GM18508 (cell line): ENCODE data around the gene SYMPK.

ENCODE experiments used
- ATAC-seq: cut with Tn5 transposase; IDR thresholded peaks from one replicate; pipeline ENCODE4 v1.9.1; 2021; ENCODE audit warnings: moderate number of reproducible peaks; ENCODE audit not compliant: insufficient read depth, unreplicated experiment

SYMPK gene

DNA sequence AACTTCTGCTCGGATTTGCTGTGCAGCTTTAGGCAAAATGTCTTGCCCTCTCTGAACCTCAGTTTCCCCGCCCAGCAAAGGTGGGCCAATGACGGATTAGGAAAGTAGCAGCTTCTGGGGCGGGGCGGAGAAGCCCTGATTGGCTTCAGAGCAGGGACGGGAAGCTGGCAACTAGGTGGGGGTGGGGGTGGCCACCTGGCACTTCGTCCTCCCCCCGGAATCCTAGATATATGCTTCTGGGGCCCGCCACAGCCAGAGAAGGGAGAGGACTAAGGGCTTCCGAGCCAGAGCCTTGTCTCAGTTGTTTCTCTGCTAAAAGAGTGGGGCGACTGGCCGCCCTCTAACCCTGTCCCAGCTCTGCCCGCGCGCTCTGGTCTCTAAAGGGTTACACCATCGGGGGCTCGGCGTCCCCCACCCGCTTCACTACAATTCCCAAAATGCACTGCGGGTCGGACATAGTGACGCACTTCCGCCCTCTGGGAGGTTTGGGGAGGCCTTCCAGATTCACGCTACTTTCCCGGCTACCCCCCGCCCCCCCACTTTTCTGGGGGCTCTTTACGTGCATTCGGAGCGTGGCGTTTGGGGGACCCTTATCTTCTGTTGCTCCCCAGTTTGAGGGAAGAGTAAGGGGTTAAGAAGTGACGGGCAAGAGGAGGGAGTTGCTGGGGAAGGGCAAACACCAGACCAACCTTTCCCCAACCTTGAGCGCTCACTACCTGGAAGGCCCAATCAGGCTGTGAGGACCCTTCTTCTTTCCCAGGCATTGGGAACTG lies 23.7 kb upstream of the SYMPK start:
- ATAC-seq, result no peak

DNA sequence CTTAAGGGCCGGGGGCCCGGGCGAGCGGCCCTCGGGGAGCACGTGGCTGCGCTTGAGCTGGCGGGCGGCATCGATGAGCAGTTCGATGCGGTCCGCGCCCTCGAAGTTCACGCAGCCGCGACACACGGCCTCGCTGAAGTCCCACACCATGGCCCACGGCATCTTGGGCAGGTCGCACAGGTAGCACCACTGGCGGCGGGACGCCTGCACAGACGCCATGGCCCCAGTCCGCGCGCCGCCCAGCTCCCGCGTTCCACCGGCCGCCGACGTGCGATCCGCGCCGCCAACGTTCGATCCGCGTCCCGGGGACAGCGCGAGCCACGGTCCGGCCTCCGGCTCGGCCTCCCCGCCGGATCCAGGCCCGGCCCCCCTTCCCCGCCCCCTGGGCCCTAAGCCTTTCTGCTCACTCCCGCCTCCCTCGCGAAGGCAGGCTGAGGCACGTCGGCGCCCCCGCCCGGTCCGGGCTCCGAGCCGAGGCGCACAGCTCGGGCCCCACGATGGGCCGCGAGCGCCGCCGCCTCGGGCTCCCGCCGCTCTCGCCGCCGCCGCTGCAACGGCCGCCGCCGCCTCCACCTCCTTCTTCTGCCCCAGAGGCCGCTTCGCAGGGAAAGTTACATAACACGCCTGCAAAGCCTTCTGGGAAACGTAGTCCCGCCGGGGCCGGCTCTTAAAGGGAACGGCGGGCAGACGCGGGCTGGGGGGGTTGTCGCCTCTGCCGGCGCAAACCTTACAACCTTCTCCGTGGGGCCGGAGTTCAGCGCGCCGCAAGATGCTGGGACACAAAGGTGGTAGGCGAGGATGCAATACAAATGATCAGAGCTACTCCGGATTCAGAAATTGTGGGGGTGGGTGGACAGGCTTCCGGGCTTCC lies 22.8 kb upstream of the SYMPK start, which contains the start of gene IRF2BP1:
Gene IRF2BP1, minus strand, starts transcription at position 586 of the 871 bp plus-strand sequence. Its CDS starts 367 bp downstream, at position 219.
- ATAC-seq, result no peak

DNA sequence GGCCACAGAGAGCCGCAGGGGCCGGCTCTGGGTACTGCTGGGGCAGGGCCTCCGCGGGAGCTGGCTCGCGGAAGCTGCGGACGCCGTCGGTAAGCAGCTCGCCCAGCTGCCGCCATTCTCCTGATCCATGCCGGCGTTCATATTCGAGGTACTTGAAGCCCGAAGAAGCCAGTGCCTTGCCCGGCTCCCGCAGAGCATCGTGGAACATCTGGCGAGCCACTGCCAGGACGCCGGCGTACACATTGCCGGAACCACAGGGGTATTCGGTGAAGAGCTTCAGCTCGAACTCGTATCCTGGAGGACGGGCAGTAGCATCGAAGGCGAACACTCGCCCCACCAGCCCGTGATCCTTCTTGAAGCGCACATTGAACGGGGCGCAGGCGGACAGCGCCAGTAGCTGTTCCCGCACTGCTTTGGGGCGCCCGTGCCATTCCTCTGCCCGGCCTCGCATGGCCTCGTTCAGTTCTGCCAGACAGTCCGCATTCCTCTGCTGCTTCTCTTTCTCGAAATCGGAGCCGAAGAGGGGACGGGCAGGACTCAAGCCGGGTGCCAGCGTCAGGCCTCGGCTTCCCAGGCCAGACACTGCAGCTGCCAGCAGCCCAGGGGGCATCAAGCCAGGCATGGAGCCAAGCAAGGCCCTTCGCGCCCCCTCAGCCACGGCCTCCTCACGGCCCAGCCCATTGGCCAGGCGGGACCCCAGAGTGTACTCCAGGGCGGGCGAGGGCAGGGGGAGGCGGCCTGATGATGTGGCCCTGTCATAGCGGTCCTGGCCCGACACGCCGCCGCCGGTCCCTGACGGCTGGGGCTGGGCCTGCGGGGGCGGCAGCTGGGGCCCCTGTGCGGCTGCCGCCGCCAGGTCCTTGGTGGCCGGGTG lies 22.0 kb upstream of the SYMPK start:
- ATAC-seq, result no peak

DNA sequence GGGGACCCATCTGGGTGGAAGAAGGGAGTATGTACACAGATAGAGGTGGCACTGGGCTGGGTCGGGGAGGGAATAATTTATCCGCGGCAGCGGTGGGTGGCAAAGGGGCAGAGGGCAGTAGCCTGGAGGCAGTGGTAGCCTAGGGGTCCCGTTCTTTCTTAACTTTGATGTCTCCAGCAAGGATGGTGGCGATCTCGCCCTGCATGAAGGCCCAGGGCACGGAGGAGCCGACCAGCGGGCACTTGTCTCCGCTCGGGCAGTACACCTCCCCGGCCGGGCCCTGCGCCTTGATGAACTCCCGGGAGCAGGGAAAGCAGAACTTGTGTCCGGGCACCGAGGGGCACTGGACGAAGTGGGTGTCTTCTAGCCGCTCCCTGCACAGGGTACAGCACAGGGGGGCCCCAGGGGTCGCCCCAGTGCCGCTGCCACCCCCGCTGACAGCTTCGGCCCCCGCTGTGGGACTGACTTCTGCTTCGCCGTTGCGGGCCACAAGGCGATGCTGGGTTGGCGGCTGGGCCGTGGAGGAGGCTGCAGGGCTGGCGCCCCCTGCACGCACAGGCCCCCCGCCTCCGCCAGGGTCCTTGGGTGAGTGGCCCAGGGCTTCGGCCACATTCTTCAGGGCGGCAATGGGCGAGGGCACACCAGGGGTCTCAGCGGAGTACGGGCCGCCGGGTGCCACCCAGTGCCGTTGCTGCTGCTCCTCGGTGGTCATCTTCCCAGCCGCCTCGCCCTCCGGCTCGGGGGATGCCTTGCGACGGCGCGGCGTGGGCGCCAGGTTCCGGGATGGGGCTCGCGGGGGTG lies 21.1 kb upstream of the SYMPK start:
- ATAC-seq, result no peak

DNA sequence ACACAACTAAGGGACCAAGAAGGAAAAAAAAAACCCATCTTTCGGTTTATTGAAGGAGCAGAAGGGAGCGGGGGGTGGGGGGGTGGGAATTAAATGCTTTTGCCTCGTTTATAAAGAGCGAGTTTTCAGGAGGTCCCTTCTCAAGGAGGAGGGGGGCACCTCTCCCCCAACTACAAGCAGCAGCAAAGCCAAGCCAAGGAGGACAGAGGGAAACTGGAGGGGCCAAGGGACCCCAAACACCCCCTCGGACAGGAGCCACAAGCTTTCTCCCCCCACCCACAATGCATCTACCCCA lies 20.6 kb upstream of the SYMPK start:
- ATAC-seq, result no peak

DNA sequence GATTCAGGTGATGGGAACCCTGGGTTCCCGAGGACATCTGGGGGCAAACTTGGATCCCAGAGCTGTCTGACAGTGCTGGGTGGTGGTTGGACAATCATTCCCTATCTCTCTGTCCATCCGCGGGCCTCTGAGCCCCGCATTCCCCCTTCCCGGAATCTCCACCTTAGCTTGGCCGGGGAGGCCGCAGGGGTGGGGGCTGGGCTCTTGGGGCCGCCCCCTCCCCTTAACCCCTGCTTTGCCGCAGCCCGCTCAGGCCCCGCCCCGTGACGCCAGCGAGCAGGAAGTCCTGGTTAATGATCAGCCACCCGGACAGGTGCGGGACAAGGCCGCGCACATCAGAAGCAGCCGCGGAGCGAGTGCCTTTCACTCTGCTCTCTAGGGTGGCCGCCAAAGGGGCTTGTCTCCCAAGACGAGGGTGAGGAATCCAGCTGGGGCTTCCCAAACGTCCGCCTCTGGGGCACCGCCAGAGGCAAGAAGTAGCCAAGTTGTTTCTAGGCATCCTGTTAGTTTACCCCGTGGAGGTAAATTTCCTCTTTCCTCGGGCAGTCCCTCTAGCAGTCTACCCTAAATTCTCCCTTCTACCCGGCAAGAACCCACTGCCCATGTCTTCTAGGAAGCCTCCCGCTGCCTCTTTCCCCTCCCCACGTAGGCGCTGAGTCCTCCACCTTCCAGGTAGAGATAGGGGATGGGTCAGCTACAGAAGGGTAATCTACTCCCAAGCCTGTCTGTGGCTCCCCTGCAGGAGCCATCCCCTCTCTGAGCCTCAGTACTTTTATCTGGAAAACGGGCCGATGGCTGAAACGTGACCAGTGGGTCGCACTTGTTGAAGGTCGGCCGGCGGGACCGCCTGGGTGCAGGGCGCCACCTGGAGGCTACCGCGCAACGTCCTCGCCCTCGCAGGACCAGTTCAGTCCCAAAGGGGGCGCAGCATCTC lies 20.0 kb upstream of the SYMPK start:
- ATAC-seq, result no peak

DNA sequence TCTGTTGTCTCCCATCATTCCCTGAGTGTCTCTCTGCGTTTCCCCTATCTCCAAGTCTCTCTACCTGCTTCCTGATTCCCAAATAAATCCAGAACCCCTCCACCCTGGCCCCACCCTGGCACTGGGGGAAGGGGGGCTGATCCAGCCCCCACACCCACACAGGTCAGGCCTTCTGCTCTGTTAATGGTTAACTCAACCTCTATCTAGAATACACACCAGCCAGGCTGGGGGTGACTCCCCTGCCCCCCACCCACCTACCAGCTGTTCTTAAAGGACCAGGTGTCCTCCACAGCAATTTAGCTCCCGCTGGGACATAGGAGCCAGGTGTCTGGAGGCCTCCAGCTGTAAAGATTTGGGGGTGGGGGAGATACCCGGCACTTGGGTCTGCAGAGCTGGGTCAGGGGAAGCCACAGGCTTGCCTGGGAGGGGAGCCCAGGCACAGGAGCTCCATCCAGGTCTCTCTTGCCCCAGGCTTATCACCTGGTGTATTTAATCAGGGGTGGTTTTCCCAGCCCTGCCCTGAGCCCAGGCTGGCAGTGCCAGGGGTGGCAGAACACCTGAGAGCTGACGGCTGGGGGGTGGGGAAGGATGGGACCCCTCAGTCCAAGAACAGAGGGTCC lies 19.1 kb upstream of the SYMPK start:
- no peak for ATAC-seq

DNA sequence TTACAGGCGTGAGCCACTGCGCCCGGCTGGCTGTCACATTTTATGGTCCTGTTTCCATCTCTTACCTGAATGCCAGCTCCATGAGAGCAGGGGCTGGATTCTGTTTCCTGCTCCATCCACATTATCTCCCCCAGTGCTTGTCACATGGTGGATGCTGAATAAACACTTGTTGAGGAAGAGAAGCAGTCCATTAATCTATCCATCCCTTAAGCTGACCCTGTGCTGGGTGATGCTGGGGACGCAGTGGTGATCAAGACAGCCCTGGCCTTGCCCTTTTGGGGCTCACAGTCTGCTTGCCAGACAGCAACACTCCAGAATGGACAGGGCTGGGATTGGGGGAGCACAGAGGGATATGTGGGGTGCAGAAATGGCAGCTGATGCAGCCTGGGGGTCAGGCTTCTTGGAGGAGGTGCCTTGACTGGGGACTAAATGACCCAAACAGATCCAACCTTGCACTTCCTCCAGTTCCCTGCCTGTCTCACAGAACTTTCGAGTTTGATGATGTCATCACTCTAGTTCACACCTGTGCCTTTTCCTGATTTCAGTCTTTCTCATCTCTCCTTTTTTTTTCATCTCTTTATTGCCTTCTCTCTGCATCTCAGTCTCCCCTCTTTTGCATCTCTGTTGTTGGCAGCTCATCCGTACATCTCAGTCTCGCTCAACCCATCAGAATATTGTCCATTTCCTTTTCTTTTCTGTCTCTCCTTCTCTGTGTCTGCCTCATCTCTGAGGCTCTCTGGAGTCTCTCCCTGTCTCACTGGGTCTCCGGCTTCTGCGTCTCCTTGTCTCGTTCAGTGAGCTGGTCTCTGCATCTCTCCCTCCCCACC lies 18.3 kb upstream of the SYMPK start:
- no peak for ATAC-seq

DNA sequence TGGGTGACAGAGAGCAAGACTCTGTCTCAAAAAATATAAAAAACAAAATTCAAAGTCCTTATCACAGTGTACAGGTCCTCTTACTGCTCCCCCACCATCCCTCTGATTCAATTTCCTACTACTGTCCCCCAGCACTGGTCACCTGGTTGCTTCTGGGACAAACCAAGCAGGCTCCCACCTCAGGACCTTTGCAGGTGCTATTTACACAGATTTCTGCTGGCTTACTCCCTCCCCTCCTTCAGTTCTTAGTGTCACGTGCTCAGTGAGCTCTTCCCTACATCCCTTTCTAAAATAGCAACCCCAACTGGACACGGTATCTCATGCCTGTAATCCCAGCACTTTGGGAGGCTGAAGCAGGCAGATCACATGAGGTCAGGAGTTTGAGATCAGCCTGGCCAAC lies 17.0 kb upstream of the SYMPK start:
- no peak for ATAC-seq

DNA sequence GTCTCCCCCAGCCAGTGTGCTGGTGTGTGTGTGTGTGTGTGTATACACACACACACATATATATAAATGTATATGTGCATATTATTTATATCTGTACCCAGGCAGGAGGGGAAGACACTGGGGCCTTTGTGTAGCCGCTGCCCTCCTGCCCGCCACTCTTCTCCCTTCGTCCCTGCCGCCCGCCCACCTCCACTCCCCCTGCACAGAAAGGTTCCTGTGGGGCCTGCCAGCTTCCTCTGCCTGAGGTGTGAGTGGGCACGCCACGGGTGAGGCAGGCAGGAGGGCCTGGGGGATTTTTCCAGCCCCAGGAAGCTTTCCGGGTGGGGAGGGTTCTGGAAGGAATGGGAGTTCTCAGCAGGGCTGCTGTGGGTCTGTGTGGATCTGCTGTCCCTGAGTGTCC lies 16.1 kb upstream of the SYMPK start:
- ATAC-seq, result no peak

DNA sequence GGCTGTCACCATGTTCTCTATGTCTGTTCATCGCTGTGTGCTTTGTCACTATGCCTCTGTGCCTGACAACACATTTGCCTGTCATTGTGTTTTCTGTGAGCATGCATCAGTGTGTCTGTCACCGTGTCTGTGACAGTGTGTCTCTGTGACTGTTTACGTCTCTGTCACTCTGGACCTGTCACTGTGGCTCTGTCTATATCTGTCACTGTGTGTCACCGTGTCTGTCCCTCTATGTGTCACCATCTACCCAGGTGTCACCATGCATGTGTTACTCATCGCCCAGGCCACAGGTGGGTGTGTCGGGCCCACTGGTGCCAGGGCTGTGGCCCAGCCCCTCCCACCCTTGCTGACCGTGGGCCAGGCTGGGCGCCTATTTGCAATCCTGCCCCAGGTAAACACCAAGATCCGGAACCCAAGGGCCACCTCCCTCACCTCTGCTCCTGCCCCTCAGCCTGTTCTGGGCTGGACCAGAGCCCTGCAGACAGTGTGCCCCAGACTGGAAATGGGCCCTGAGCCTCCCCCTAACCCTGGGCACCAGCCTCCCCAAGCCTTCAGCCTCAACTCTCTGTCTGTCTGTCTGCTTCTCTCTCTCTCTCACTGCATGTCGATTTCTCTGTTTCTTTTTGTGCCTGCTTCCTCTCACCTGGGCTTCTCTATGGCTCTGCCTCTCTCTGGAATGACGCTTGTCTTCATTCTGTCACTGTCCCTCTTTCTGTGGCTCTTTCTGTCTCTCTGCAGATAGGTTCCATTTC lies 15.3 kb upstream of the SYMPK start:
- no peak for ATAC-seq

DNA sequence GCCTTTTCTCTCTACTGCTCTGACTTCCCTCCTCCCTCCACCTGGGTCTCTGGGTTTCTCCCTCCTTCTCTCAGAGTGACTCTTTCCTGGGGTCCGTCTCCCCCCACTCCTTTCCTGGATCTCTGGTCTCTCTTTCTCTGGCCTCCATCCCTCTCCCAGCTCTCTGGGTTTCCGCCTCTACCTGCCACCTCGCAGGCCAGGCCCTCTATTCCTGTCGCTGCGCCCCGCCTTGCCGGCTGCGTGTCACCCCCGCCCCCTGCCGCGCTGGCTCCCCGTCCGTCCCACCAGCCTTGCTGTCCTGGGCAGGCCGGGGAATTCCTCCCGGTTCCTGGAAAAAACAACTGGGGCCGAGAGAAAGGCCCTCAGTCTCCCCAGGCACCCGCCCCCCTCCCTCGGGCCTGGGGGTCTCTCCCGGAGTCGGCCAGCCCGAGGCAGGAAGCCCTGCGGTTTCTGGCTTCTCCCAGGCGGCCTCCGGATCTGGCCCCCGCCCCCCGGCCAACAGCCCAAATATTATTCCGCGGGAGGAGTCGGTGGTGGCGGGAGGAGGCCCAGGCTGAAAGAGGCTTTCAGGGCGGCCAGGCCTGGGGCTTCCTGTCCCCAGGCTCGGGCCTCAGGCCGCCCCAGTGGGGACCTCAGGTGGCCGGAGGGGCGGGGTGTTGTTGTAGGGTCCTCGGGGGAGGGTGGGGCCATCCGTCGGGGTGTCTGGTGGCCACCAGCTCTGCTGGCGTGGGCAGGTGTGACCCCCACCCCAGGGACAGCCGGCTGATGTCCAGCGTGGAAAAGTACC lies 13.7 kb upstream of the SYMPK start:
- no peak for ATAC-seq

DNA sequence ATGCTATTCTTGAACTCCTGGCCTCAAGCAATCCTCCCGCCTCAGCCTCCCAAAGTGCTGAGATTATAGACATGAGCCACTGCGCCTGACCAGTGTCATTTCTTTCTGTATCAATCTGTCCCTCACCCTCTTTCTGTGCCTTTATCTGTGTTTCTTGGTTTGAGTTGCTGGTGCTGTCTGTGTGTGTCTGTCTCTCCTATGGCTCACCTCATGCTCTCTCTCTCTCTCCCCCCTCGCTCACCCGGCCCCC lies 13.1 kb upstream of the SYMPK start:
- ATAC-seq, result no peak

DNA sequence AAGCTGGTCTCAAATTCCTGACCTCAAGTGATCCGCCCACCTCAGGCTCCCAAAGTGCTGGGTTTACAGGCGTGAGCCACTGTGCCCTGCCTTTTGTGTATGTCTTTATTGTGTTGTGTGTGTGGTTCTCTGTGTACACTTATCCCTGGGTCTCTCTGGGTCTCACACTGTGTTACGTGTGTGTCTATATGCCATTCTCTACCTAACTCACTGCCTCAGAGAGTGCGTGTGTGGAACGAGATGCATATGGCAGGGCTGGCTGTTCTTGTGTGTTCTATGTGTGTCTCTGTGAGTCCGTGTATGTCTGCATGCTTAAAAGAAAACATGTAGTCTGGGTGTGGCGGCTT lies 11.6 kb upstream of the SYMPK start:
- ATAC-seq, result no peak

DNA sequence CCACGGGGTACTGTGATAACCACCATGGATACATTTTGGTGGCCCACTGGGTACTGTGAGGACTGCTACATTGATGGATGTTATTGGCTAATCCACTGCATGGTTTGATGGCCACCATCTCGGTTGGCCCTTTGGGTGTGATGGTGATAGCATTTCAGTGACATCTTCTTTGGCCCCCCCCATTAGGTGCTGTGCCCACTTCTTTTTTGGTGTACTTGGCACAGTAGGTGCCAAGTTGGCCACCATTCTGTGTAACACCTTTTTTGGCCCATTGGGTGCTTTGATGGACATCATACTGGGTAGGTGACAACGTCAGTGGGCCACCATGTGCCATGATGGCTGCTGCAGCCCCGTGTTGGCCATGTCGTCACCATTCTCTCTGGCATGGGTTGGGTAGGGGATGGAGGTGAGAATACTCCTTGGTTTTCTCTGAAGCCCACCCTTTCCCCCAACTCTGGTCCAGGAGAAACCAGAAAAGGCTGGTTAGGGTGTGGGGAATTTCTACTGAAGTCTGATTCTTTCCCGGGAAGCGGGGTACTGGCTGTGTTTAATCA lies 10.3 kb upstream of the SYMPK start:
- ATAC-seq, result no peak
